ENCODE data around the gene SGCE.
A peak's percentile ranks its signal among the peaks of the same experiment; 100 is the strongest.

The SGCE gene

GRCh38 chr7:94700926-94701554 lies 45.1 kb upstream of the SGCE start:
- H3K23ac ChIP-seq (ENCODE audit: low read length in 2 of 2): no peak overlapping the region
- DNase-seq: peak; percentile 34
- no peak overlapping the region for H3K4me3 ChIP-seq (ENCODE audit: insufficient read depth in 1 of 2, low read depth in 1 of 2, low read length in 2 of 2)
- H3K36me3 ChIP-seq (ENCODE audit: control insufficient read depth in 1 of 2, insufficient read depth in 2 of 2, low read depth in 1 of 2, low read length in 2 of 2): no peaks in the 10 kb centered on the region
- H3K9me3 ChIP-seq (ENCODE audit: control insufficient read depth, low read length): no peaks in the 10 kb centered on the region
- no peaks in the 10 kb centered on the region for H3K27me3 ChIP-seq (ENCODE audit: control insufficient read depth in 1 of 2, insufficient read depth in 1 of 2, low read length in 2 of 2)
- no peak overlapping the region for H3K14ac ChIP-seq (ENCODE audit: low read length in 2 of 2)
- H2BK15ac ChIP-seq (ENCODE audit: low read depth, poor library complexity, severe bottlenecking): no peak overlapping the region
- peaks cover 4% of the 10 kb centered on the region for H3K79me1 ChIP-seq (replicated peaks; ENCODE audit: low read length, poor library complexity, severe bottlenecking)
- no peak overlapping the region for H3K9ac ChIP-seq (ENCODE audit: low read length)
- H2AK5ac ChIP-seq (ENCODE audit: low read length, severe bottlenecking): no peak overlapping the region
- peak overlapping the region; percentile 69 for H3K27ac ChIP-seq (ENCODE audit: low read length, poor library complexity, severe bottlenecking)
- no peak overlapping the region for H3K4ac ChIP-seq (ENCODE audit: low read depth in 1 of 2, low read length in 2 of 2)
- H4K91ac ChIP-seq (ENCODE audit: low read length): no peak overlapping the region
- H4K8ac ChIP-seq (ENCODE audit: low read length): no peak overlapping the region
- no peak overlapping the region for H3K4me2 ChIP-seq (ENCODE audit: low read length, poor library complexity, severe bottlenecking)
- no peak overlapping the region for H2BK5ac ChIP-seq (ENCODE audit: low read depth, low read length, poor library complexity, severe bottlenecking)
- no peak overlapping the region for H2AFZ ChIP-seq (ENCODE audit: low read depth, low read length)
- H3K4me1 ChIP-seq (ENCODE audit: control insufficient read depth, insufficient read depth, low read depth, low read length): peaks cover 8% of the 10 kb centered on the region
- no peak overlapping the region for H3K18ac ChIP-seq (ENCODE audit: low read depth in 1 of 2, low read length in 2 of 2)
- H2BK120ac ChIP-seq (ENCODE audit: low read depth, low read length): no peak overlapping the region
- H2BK12ac ChIP-seq (ENCODE audit: low read length in 2 of 2): no peak overlapping the region

GRCh38 chr7:94698275-94698674 lies 42.3 kb upstream of the SGCE start:
- Histone ChIP-seq H2BK12ac (ENCODE audit: low read length in 2 of 2) (no peak overlapping the region), H3K9me3 (ENCODE audit: control insufficient read depth, low read length) (no peaks in the 10 kb centered on the region), H4K8ac (ENCODE audit: low read length) (no peak overlapping the region), H3K4ac (ENCODE audit: low read depth in 1 of 2, low read length in 2 of 2) (no peak overlapping the region), H3K36me3 (ENCODE audit: control insufficient read depth in 1 of 2, insufficient read depth in 2 of 2, low read depth in 1 of 2, low read length in 2 of 2) (no peaks in the 10 kb centered on the region), H3K14ac (ENCODE audit: low read length in 2 of 2) (no peak overlapping the region), H2BK5ac (ENCODE audit: low read depth, low read length, poor library complexity, severe bottlenecking) (no peak overlapping the region), H3K4me1 (ENCODE audit: control insufficient read depth, insufficient read depth, low read depth, low read length) (peaks cover 2% of the 10 kb centered on the region), H3K4me3 (ENCODE audit: insufficient read depth in 1 of 2, low read depth in 1 of 2, low read length in 2 of 2) (peak overlapping the region in 1 of 2 experiments; percentile 11), H4K91ac (ENCODE audit: low read length) (no peak overlapping the region), H3K27me3 (ENCODE audit: control insufficient read depth in 1 of 2, insufficient read depth in 1 of 2, low read length in 2 of 2) (no peaks in the 10 kb centered on the region), H3K4me2 (ENCODE audit: low read length, poor library complexity, severe bottlenecking) (no peak overlapping the region), H3K79me1 (replicated peaks; ENCODE audit: low read length, poor library complexity, severe bottlenecking) (peaks cover 6% of the 10 kb centered on the region), H3K27ac (ENCODE audit: low read length, poor library complexity, severe bottlenecking) (peak overlapping the region; percentile 90), H2BK120ac (ENCODE audit: low read depth, low read length) (no peak overlapping the region), H2BK15ac (ENCODE audit: low read depth, poor library complexity, severe bottlenecking) (no peak overlapping the region), H3K9ac (ENCODE audit: low read length) (peak overlapping the region; percentile 78), H2AK5ac (ENCODE audit: low read length, severe bottlenecking) (no peak overlapping the region), H3K18ac (ENCODE audit: low read depth in 1 of 2, low read length in 2 of 2) (no peak overlapping the region), H3K23ac (ENCODE audit: low read length in 2 of 2) (no peak overlapping the region), H2AFZ (ENCODE audit: low read depth, low read length) (no peak overlapping the region)
- WGBS: no CpG with 5 or more reads among the region's 2 CpGs
- DNase-seq: peak; percentile 85

GRCh38 chr7:94697035-94697974 lies 41.4 kb upstream of the SGCE start:
- H3K36me3 ChIP-seq (ENCODE audit: control insufficient read depth in 1 of 2, insufficient read depth in 2 of 2, low read depth in 1 of 2, low read length in 2 of 2): no peaks in the 10 kb centered on the region
- no peak overlapping the region for H3K18ac ChIP-seq (ENCODE audit: low read depth in 1 of 2, low read length in 2 of 2)
- H3K4me1 ChIP-seq (ENCODE audit: control insufficient read depth, insufficient read depth, low read depth, low read length): no peaks in the 10 kb centered on the region
- no peaks in the 10 kb centered on the region for H3K27me3 ChIP-seq (ENCODE audit: control insufficient read depth in 1 of 2, insufficient read depth in 1 of 2, low read length in 2 of 2)
- peak overlapping the region; percentile 87 for H2BK5ac ChIP-seq (ENCODE audit: low read depth, low read length, poor library complexity, severe bottlenecking)
- no peak overlapping the region for H2BK15ac ChIP-seq (ENCODE audit: low read depth, poor library complexity, severe bottlenecking)
- peak overlapping the region; percentile 78 for H3K9ac ChIP-seq (ENCODE audit: low read length)
- no peak overlapping the region for H2AFZ ChIP-seq (ENCODE audit: low read depth, low read length)
- H4K91ac ChIP-seq (ENCODE audit: low read length): no peak overlapping the region
- no peak overlapping the region for H3K4me2 ChIP-seq (ENCODE audit: low read length, poor library complexity, severe bottlenecking)
- no peak overlapping the region for H2AK5ac ChIP-seq (ENCODE audit: low read length, severe bottlenecking)
- H2BK12ac ChIP-seq (ENCODE audit: low read length in 2 of 2): no peak overlapping the region
- H4K8ac ChIP-seq (ENCODE audit: low read length): no peak overlapping the region
- H3K79me1 ChIP-seq (replicated peaks; ENCODE audit: low read length, poor library complexity, severe bottlenecking): peaks cover 9% of the 10 kb centered on the region
- H3K14ac ChIP-seq (ENCODE audit: low read length in 2 of 2): no peak overlapping the region
- peak overlapping the region in 1 of 2 experiments; percentile 11 for H3K4me3 ChIP-seq (ENCODE audit: insufficient read depth in 1 of 2, low read depth in 1 of 2, low read length in 2 of 2)
- no peak overlapping the region for H3K4ac ChIP-seq (ENCODE audit: low read depth in 1 of 2, low read length in 2 of 2)
- no peak overlapping the region for H2BK120ac ChIP-seq (ENCODE audit: low read depth, low read length)
- peak overlapping the region; percentile 93 for H3K27ac ChIP-seq (ENCODE audit: low read length, poor library complexity, severe bottlenecking)
- 50% methylated on average over 1 of the region's 1 CpG for WGBS
- no peaks in the 10 kb centered on the region for H3K9me3 ChIP-seq (ENCODE audit: control insufficient read depth, low read length)
- DNase-seq: peak; percentile 95
- no peak overlapping the region for H3K23ac ChIP-seq (ENCODE audit: low read length in 2 of 2)

GRCh38 chr7:94687810-94688209 lies 31.9 kb upstream of the SGCE start:
- Histone ChIP-seq H3K4ac (ENCODE audit: low read depth in 1 of 2, low read length in 2 of 2) (peak overlapping the region in 1 of 2 experiments; percentile 13), H3K23ac (ENCODE audit: low read length in 2 of 2) (no peak overlapping the region), H3K14ac (ENCODE audit: low read length in 2 of 2) (peak overlapping the region in 1 of 2 experiments; percentile 44), H3K27me3 (ENCODE audit: control insufficient read depth in 1 of 2, insufficient read depth in 1 of 2, low read length in 2 of 2) (no peaks in the 10 kb centered on the region), H3K36me3 (ENCODE audit: control insufficient read depth in 1 of 2, insufficient read depth in 2 of 2, low read depth in 1 of 2, low read length in 2 of 2) (no peaks in the 10 kb centered on the region), H2BK12ac (ENCODE audit: low read length in 2 of 2) (peak overlapping the region; percentile 4 to 95), H3K79me1 (replicated peaks; ENCODE audit: low read length, poor library complexity, severe bottlenecking) (peaks cover 7% of the 10 kb centered on the region), H4K8ac (ENCODE audit: low read length) (peak overlapping the region; percentile 79), H2AK5ac (ENCODE audit: low read length, severe bottlenecking) (no peak overlapping the region), H3K27ac (ENCODE audit: low read length, poor library complexity, severe bottlenecking) (no peak overlapping the region), H2AFZ (ENCODE audit: low read depth, low read length) (no peak overlapping the region), H2BK120ac (ENCODE audit: low read depth, low read length) (peak overlapping the region; percentile 22), H3K4me3 (ENCODE audit: insufficient read depth in 1 of 2, low read depth in 1 of 2, low read length in 2 of 2) (no peak overlapping the region), H3K9me3 (ENCODE audit: control insufficient read depth, low read length) (no peaks in the 10 kb centered on the region), H3K4me2 (ENCODE audit: low read length, poor library complexity, severe bottlenecking) (peak overlapping the region; percentile 14), H2BK5ac (ENCODE audit: low read depth, low read length, poor library complexity, severe bottlenecking) (no peak overlapping the region), H3K18ac (ENCODE audit: low read depth in 1 of 2, low read length in 2 of 2) (peak overlapping the region in 1 of 2 experiments; percentile 55), H3K9ac (ENCODE audit: low read length) (no peak overlapping the region), H4K91ac (ENCODE audit: low read length) (no peak overlapping the region), H2BK15ac (ENCODE audit: low read depth, poor library complexity, severe bottlenecking) (no peak overlapping the region), H3K4me1 (ENCODE audit: control insufficient read depth, insufficient read depth, low read depth, low read length) (peaks cover 3% of the 10 kb centered on the region)
- DNase-seq: peak; percentile 55
- WGBS: 58% methylated on average over 2 of the region's 2 CpGs

Data from mesenchymal stem cell (in vitro differentiated cells and primary cell).